ENCODE results near the gene MYO5A.

DNA sequence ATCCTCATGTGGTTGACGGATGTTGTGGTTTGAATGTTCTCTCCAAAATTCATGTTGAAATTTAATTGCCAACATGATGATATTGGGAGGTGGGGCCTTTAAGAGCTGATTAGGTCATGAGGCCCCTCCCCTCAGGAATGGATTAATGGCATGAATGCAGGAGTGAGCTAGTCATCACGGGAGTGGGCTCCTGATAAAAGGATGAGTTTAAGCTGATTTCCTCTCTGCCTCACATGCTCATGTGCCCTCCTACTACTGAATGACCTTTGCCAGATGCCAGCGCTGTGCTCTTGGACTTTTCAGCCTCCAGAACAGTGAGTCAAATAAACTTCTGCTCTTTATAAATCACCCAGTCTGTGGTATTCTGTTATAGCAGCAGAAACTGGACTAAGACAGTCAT lies 111.2 kb downstream of the MYO5A start:
- TF ChIP-seq, protein P1, sequence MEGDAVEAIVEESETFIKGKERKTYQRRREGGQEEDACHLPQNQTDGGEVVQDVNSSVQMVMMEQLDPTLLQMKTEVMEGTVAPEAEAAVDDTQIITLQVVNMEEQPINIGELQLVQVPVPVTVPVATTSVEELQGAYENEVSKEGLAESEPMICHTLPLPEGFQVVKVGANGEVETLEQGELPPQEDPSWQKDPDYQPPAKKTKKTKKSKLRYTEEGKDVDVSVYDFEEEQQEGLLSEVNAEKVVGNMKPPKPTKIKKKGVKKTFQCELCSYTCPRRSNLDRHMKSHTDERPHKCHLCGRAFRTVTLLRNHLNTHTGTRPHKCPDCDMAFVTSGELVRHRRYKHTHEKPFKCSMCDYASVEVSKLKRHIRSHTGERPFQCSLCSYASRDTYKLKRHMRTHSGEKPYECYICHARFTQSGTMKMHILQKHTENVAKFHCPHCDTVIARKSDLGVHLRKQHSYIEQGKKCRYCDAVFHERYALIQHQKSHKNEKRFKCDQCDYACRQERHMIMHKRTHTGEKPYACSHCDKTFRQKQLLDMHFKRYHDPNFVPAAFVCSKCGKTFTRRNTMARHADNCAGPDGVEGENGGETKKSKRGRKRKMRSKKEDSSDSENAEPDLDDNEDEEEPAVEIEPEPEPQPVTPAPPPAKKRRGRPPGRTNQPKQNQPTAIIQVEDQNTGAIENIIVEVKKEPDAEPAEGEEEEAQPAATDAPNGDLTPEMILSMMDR (conservative IDR thresholded peaks at IDR 0.05 in 1 of 2, IDR thresholded peaks at IDR 0.05 in 1 of 2; ENCODE audit: low read depth in 1 of 2, low read length in 2 of 2): no peak
- TF ChIP-seq EZH2 (IDR thresholded peaks at IDR 0.05; ENCODE audit: low read length, missing control alignments): no peak

Data from fibroblast of lung (primary cell).